Measurements from ENCODE around the gene NEIL3.

The NEIL3 gene

GRCh38 chr4:177374966-177375365 lies 65.3 kb downstream of the NEIL3 start:
- no peak for DNase-seq

GRCh38 chr4:177375372-177375771 lies 65.7 kb downstream of the NEIL3 start:
- DNase-seq: no peak

- no peak for DNase-seq
These were observed 66.3 kb downstream of the NEIL3 start for GRCh38 chr4:177376024-177376423.

- DNase-seq: peak; percentile 4
These were observed 71.1 kb downstream of the NEIL3 start for GRCh38 chr4:177380730-177381287.

GRCh38 chr4:177381762-177382310 lies 72.2 kb downstream of the NEIL3 start:
- no peak for DNase-seq

GRCh38 chr4:177384856-177385397 lies 75.3 kb downstream of the NEIL3 start:
- no peak for DNase-seq

- DNase-seq: no peak
These were observed 76.1 kb downstream of the NEIL3 start for GRCh38 chr4:177385576-177386277.

- no peak for DNase-seq
These were observed 76.7 kb downstream of the NEIL3 start for GRCh38 chr4:177386278-177386815.

GRCh38 chr4:177391287-177391686 lies 81.6 kb downstream of the NEIL3 start:
- no peak for DNase-seq

- DNase-seq: no peak
These were observed 82.3 kb downstream of the NEIL3 start for GRCh38 chr4:177391953-177392352.

GRCh38 chr4:177393236-177393635 lies 83.6 kb downstream of the NEIL3 start:
- DNase-seq: no peak

- no peak for DNase-seq
These were observed 86.7 kb downstream of the NEIL3 start for GRCh38 chr4:177396352-177396751.

GRCh38 chr4:177400030-177400429 lies 90.4 kb downstream of the NEIL3 start:
- DNase-seq: no peak

- DNase-seq: no peak
These were observed 92.1 kb downstream of the NEIL3 start for GRCh38 chr4:177401658-177402273.

- DNase-seq: no peak
These were observed 94.1 kb downstream of the NEIL3 start for GRCh38 chr4:177403746-177404145.

- no peak for DNase-seq
These were observed 94.7 kb downstream of the NEIL3 start for GRCh38 chr4:177404342-177404741.

- DNase-seq: no peak
These were observed 95.3 kb downstream of the NEIL3 start for GRCh38 chr4:177404986-177405385.

GRCh38 chr4:177405508-177405907 lies 95.8 kb downstream of the NEIL3 start:
- no peak for DNase-seq

GRCh38 chr4:177408023-177408422 lies 98.3 kb downstream of the NEIL3 start:
- no peak for DNase-seq

- no peak for DNase-seq
These were observed 100.9 kb downstream of the NEIL3 start for GRCh38 chr4:177410566-177410965.

- no peak for DNase-seq
These were observed 102.3 kb downstream of the NEIL3 start for GRCh38 chr4:177411996-177412395.

All from stimulated activated CD4-positive, alpha-beta T cell treated with anti-CD3 and anti-CD28 coated beads, Interleukin-1b, Interleukin-23, amount 100 ng/mL, for 48 hours (primary cell).